ENCODE measurements around the gene WSB1. TPM values are rescaled to one million over a fixed set of nuclear protein-coding genes. Genes with fewer than 3 reads are reported as not detected.

WSB1 gene
- polyA plus RNA-seq, 1 of the 3 experiments (the other 2 are of a cell fraction), result 261 TPM

DNA sequence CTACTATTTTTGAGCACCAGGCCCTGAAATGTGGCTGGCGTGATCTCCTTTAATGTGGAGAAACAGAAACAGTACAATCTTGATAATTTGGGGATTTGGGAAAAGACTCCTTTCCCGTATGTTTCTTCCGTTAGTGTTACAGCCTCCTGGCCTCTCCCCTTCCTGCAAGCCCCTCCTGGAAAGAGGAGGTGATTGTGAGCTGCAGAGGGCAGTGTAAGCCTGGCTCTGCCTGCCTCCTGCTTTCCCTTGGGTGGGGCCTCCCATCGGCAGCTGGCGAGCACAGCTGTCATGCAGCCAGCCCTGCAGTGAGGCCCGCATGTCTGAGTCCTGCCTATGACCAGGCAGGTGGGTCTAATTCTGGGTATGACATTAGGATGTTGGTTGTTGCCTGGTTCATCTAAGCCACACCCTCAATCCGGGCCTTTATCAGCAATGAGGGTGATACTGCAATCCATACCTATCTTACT lies 48.7 kb upstream of the WSB1 start:
- peak; percentile 84 for DNase-seq
- peak; percentile 94 for TF ChIP-seq RAD21 (IDR thresholded peaks at IDR 0.05; ENCODE audit: low read length)
- TF ChIP-seq NRF1 (IDR thresholded peaks at IDR 0.05; ENCODE audit: low read depth, low read length), result no peak
- TF ChIP-seq, protein P1, sequence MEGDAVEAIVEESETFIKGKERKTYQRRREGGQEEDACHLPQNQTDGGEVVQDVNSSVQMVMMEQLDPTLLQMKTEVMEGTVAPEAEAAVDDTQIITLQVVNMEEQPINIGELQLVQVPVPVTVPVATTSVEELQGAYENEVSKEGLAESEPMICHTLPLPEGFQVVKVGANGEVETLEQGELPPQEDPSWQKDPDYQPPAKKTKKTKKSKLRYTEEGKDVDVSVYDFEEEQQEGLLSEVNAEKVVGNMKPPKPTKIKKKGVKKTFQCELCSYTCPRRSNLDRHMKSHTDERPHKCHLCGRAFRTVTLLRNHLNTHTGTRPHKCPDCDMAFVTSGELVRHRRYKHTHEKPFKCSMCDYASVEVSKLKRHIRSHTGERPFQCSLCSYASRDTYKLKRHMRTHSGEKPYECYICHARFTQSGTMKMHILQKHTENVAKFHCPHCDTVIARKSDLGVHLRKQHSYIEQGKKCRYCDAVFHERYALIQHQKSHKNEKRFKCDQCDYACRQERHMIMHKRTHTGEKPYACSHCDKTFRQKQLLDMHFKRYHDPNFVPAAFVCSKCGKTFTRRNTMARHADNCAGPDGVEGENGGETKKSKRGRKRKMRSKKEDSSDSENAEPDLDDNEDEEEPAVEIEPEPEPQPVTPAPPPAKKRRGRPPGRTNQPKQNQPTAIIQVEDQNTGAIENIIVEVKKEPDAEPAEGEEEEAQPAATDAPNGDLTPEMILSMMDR (IDR thresholded peaks at IDR 0.05), result peak; percentile 62
- peak; percentile 80; the same call in 1 of the 2 replicates for TF ChIP-seq MXI1 (IDR thresholded peaks at IDR 0.05; ENCODE audit: low read depth, low read length)
- TF ChIP-seq TAF1 (IDR thresholded peaks at IDR 0.05; ENCODE audit: borderline replicate concordance, low read depth, low read length), result no peak
- peak; percentile 87 for TF ChIP-seq SMC3 (IDR thresholded peaks at IDR 0.05; ENCODE audit: low read depth, low read length)
- TF ChIP-seq CHD2 (IDR thresholded peaks at IDR 0.05; ENCODE audit: low read length, partially characterized antibody), result peak; percentile 23
- no peaks in the 10 kb centered on the region for H3K9me3 ChIP-seq
- no peaks in the 10 kb centered on the region for H4K20me1 ChIP-seq (ENCODE audit: insufficient read depth)
- no peaks in the 10 kb centered on the region for H3F3A ChIP-seq (replicated peaks; ENCODE audit: insufficient read depth)
- peaks cover 0 to 12% of the 10 kb centered on the region in 2 experiments; a peak in 1 of 4 replicates for H3K4me1 ChIP-seq (ENCODE audit: control insufficient read depth in 1 of 2, insufficient read depth in 2 of 2, low read depth in 1 of 2, low read length in 1 of 2)
- H2AFZ ChIP-seq (ENCODE audit: low read depth), result no peak overlapping the region
- no peak overlapping the region; a peak in 1 of 4 replicates for H3K4me3 ChIP-seq (ENCODE audit: low read depth in 2 of 2, low read length in 1 of 2)
- H3K36me3 ChIP-seq (replicated peaks in 1 of 2; ENCODE audit: control insufficient read depth in 1 of 2, insufficient read depth in 2 of 2, low read length in 1 of 2), result no peaks in the 10 kb centered on the region
- H3K27me3 ChIP-seq (ENCODE audit: insufficient read depth), result peaks cover 6% of the 10 kb centered on the region; the same call in 1 of the 2 replicates
- H3K9me2 ChIP-seq, result no peaks in the 10 kb centered on the region
- POLR2A ChIA-PET, result interaction anchor here (0.9 to 1.1 kb wide), 3 partner anchors 49 to 88 kb away, joined by 4 to 7 read pairs (median 7); partner anchors contain the start of gene WSB1
- H3K79me2 ChIP-seq (ENCODE audit: insufficient read depth), result no peaks in the 10 kb centered on the region
- WGBS (ENCODE audit: low lambda C conversion rate), result 11% methylated on average over 7 of the region's 7 CpGs
- CTCF ChIA-PET, result interaction anchor here (0.5 to 3.3 kb wide), 35 partner anchors 9 to 511 kb away, joined by 3 to 45 read pairs (median 4); partner anchors contain the start of gene WSB1
- H3K27ac ChIP-seq (ENCODE audit: low read depth in 2 of 2, low read length in 1 of 2), result no peak overlapping the region
- no peak overlapping the region for H3K9ac ChIP-seq
- no peak overlapping the region for H3K4me2 ChIP-seq

DNA sequence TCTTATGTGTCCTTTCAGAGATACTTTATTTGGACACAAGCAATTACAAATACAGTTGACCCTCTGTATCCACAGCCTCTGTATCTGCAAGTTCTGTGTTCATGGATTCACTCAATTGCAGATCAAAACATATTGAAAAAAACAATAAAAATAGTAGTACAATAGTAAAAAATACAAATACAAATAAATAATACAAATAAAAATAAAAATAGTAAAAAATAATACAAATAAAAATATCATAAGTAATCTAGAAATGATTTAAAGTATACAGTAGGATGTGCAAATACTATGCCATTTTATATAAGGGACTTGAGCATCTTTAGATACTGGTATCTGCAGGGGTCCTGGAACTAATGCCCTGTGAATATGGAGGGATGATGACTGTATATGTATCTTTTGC lies 47.4 kb upstream of the WSB1 start:
- Histone ChIP-seq H3F3A (replicated peaks; ENCODE audit: insufficient read depth) (no peaks in the 10 kb centered on the region), H3K36me3 (replicated peaks in 1 of 2; ENCODE audit: control insufficient read depth in 1 of 2, insufficient read depth in 2 of 2, low read length in 1 of 2) (no peaks in the 10 kb centered on the region), H3K4me2 (no peak overlapping the region), H3K4me1 (ENCODE audit: control insufficient read depth in 1 of 2, insufficient read depth in 2 of 2, low read depth in 1 of 2, low read length in 1 of 2) (peaks cover 0 to 12% of the 10 kb centered on the region in 2 experiments; a peak in 1 of 4 replicates), H2AFZ (ENCODE audit: low read depth) (no peak overlapping the region), H3K9ac (no peak overlapping the region), H3K27ac (ENCODE audit: low read depth in 2 of 2, low read length in 1 of 2) (no peak overlapping the region), H3K9me3 (no peaks in the 10 kb centered on the region), H3K79me2 (ENCODE audit: insufficient read depth) (no peaks in the 10 kb centered on the region), H3K9me2 (no peaks in the 10 kb centered on the region), H4K20me1 (ENCODE audit: insufficient read depth) (no peaks in the 10 kb centered on the region), H3K4me3 (ENCODE audit: low read depth in 2 of 2, low read length in 1 of 2) (no peak overlapping the region), H3K27me3 (ENCODE audit: insufficient read depth) (peaks cover 6% of the 10 kb centered on the region; the same call in 1 of the 2 replicates)
- ChIA-PET CTCF (interaction anchor here (1.2 to 3.3 kb wide), 6 partner anchors 10 to 356 kb away, joined by 5 to 45 read pairs (median 10); no protein-coding TSS in a partner anchor), POLR2A (no interaction called here)
- DNase-seq, result no peak
- TF ChIP-seq ELF1 (IDR thresholded peaks at IDR 0.05) (no peak), NRF1 (IDR thresholded peaks at IDR 0.05; ENCODE audit: low read depth, low read length) (no peak), SMC3 (IDR thresholded peaks at IDR 0.05; ENCODE audit: low read depth, low read length) (no peak), POLR2AphosphoS5 (IDR thresholded peaks at IDR 0.05; ENCODE audit: low read depth, low read length) (no peak), CHD2 (IDR thresholded peaks at IDR 0.05; ENCODE audit: low read length, partially characterized antibody) (no peak), TEAD4 (IDR thresholded peaks at IDR 0.05; ENCODE audit: borderline replicate concordance, insufficient read depth) (no peak), JUND (IDR thresholded peaks at IDR 0.05) (no peak), NFIC (IDR thresholded peaks at IDR 0.05; ENCODE audit: borderline replicate concordance) (no peak), YY1 (IDR thresholded peaks at IDR 0.05; ENCODE audit: low read depth) (no peak), MXI1 (IDR thresholded peaks at IDR 0.05; ENCODE audit: low read depth, low read length) (no peak), EP300 (IDR thresholded peaks at IDR 0.05; ENCODE audit: borderline replicate concordance in 1 of 2, low read depth in 1 of 2, low read length in 1 of 2) (no peak)
- TF ChIP-seq, protein P1 (IDR thresholded peaks at IDR 0.05), result no peak
- TF ChIP-seq, protein P2, sequence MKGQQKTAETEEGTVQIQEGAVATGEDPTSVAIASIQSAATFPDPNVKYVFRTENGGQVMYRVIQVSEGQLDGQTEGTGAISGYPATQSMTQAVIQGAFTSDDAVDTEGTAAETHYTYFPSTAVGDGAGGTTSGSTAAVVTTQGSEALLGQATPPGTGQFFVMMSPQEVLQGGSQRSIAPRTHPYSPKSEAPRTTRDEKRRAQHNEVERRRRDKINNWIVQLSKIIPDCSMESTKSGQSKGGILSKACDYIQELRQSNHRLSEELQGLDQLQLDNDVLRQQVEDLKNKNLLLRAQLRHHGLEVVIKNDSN (IDR thresholded peaks at IDR 0.05; ENCODE audit: borderline replicate concordance, low read depth), result no peak
- TF ChIP-seq, protein P3, sequence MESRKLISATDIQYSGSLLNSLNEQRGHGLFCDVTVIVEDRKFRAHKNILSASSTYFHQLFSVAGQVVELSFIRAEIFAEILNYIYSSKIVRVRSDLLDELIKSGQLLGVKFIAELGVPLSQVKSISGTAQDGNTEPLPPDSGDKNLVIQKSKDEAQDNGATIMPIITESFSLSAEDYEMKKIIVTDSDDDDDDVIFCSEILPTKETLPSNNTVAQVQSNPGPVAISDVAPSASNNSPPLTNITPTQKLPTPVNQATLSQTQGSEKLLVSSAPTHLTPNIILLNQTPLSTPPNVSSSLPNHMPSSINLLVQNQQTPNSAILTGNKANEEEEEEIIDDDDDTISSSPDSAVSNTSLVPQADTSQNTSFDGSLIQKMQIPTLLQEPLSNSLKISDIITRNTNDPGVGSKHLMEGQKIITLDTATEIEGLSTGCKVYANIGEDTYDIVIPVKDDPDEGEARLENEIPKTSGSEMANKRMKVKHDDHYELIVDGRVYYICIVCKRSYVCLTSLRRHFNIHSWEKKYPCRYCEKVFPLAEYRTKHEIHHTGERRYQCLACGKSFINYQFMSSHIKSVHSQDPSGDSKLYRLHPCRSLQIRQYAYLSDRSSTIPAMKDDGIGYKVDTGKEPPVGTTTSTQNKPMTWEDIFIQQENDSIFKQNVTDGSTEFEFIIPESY (IDR thresholded peaks at IDR 0.05; ENCODE audit: borderline replicate concordance, low read depth), result no peak
- TF ChIP-seq, protein P4, sequence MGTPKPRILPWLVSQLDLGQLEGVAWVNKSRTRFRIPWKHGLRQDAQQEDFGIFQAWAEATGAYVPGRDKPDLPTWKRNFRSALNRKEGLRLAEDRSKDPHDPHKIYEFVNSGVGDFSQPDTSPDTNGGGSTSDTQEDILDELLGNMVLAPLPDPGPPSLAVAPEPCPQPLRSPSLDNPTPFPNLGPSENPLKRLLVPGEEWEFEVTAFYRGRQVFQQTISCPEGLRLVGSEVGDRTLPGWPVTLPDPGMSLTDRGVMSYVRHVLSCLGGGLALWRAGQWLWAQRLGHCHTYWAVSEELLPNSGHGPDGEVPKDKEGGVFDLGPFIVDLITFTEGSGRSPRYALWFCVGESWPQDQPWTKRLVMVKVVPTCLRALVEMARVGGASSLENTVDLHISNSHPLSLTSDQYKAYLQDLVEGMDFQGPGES (IDR thresholded peaks at IDR 0.05; ENCODE audit: low read depth, low read length), result no peak
